HL-60/S4 treated with phorbol 12-myristate 13-acetate at 8.2 ng/mL for 4 days and 3 days (cell line): ENCODE results near the gene ASTN1.

Source experiments
- in situ Hi-C: fragments of 300-500 bp; cut with MboI; formaldehyde crosslinking; loops from 2 replicates; pipeline ENCODE4 v1.15.0; 2022; ENCODE audit warnings: low sequenced_read_pairs

Gene ASTN1

DNA sequence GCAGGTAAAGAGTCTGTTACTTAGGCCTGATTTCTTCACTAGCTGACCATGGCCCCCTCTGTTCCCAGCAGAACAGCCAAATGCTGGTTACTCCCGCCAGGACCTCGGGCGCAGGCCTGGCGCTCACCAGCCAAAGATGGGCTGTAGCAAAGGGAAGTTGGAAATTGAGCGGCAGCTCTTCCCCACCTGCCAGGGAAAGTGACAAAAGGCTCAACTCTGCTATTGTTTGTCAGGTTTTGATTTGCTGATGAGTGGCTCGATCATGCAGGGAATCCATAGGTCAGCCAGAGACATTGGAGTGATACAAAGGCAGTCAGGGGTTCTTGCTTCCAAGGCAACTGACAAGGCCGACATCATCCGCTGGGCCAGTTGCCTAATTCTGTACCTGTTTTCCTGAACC, 120.1 kb downstream of the ASTN1 start:
- in situ Hi-C loops, result no loop called here

DNA sequence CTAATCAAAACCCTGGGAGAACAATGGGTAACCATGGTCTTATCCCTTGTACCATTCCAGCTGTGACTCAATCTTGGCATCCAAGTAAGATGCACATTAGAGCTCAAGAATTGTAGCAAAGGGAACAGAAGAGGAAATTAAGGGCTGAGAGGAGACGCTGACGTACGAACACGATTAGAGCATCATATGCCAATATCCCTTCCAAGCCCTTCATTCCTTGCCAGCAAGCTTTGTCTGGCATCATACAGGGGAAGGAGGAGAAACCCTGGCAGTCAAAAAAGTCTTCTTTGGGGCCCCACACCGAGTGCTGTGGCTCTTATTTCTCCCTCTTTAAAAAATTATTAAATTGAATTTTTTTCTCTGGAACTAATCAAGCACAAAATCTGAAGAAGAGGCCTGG, 120.9 kb downstream of the ASTN1 start:
- in situ Hi-C loops, result no loop called here

DNA sequence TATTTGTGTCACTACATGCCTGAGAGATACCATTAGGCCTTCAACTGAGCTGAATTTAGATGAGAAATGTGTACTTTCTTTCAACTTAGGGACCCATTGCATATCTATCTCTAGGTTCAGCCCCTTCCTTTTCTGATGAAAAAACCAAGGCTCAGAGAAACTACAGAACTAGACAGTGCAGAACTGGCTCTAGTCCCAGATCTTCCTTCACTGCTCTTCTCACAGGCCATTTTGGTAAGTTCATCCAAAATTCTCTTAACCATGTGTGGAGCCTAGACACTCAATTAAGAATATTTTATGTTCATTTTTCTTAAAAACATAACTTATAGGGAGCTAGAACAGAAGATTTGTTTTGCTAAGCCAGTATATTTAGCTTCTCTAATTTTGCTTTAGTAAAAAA, 128.9 kb downstream of the ASTN1 start:
- in situ Hi-C loops, result no loop called here

DNA sequence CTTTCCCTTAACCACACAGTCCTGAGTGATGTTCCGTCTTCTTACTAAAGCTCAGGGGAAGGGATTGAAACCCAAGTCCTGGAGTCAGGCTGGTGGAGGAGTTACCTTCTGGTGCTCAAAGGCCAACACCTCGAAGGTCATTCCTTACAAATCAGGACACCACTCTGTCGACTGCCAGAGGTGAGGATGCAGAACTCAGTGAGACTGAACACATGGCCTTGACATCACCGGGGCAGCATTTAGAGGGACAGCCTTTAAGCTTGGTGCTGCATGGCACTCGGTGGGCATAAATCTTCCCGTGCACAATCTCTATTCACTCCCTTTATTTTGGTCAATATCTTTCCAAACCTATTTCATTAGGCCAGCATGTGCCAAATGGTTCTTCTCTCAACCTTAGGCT, 130.9 kb downstream of the ASTN1 start:
- in situ Hi-C loops, result no loop called here

DNA sequence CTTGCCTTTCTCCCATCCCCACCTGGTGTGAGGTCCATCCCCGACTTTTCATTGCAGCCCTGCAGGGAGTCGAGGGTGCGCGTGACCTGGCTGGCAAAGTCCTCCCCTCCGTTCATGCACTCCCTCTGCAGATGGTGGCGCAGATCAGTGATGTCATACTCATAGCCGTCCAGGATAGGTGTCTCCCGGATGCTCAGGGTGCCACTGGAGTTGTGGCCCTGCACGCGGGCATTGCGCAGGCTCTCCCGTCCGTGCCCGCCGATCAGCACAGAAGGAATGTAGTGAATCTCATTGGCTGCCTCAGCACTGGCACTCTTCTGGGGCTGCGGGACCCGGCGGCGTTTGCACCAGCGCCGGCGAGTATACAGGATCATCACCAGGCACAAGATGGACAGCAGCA, 132.1 kb downstream of the ASTN1 start:
- in situ Hi-C loops, result no loop called here

DNA sequence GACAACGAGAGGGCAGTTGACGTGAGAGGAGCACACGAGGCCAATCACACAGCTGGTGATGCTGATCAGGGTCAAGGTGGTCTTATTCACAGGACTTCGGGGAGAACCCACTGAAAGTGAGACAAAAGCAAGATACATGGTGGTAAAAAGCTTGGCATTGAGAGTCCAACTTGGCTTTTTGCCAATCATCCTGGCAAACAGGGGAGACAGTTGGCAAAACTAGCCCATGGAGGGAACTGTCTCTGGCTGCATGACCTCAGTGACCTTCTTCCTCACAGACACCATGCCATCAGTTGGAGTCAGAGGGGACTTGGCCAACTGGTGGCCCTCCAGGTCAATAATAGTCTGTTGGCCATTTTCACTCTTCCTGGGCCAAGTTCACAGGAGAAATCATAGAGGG, 139.9 kb downstream of the ASTN1 start:
- in situ Hi-C loops, result no loop called here

DNA sequence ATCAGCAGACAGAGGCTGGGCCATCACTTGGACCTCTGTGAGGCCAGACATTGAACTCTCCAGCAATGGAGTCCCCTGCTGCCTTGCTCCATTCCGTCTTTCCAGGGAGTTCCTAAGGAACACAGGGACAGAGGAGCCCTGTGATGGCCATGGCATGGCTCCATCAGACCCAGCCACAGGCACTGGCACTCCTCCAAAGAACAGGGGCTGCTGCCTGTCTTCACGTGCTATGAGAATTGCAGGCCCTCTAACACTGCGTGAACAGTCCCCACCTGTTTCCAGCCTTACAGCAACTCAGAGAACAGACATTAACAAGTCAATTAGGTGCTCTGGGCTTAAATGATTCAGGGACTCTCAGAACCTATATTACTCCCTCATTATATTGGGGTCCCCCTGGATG, 140.8 kb downstream of the ASTN1 start:
- in situ Hi-C loops, result no loop called here

DNA sequence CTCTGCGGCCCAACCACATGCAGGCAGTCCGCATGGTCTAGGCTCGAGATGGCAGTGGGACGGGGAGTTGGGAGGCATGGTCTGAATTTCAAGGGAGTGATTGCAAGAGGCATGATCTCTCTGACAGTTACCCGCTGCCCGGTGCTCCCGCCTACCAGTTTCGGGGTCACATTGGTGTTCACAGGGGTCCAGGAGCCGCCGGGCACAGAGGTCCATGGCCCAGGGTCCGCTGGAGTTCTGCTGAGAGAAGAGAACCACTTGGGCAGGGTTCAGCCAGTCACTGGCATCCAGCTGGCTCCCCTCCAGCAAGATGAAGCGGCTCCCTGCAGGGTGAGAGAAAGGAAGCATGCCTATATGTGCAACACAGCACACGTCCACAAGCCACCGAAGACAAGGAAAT, 141.3 kb downstream of the ASTN1 start:
- in situ Hi-C loops, result no loop called here

DNA sequence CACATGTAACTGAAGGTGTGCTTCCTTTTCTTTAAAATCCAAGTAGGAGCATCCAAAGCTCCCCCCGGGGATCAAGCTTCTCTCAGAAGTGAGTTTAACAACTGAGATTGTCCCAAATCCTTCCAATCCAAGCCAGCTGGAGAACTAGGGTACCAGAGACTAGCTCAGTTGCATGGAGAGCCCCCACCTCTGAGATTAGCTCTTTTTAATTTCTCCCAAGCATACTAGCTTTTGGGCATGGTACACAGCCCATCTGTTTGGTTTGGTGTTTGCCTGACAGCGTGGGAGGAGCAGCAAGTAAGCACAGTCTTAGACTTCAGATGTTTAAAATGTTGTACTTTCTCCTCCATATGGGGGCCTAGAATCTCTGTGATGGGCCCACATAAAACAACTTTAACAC, 142.8 kb downstream of the ASTN1 start:
- in situ Hi-C loops, result no loop called here

DNA sequence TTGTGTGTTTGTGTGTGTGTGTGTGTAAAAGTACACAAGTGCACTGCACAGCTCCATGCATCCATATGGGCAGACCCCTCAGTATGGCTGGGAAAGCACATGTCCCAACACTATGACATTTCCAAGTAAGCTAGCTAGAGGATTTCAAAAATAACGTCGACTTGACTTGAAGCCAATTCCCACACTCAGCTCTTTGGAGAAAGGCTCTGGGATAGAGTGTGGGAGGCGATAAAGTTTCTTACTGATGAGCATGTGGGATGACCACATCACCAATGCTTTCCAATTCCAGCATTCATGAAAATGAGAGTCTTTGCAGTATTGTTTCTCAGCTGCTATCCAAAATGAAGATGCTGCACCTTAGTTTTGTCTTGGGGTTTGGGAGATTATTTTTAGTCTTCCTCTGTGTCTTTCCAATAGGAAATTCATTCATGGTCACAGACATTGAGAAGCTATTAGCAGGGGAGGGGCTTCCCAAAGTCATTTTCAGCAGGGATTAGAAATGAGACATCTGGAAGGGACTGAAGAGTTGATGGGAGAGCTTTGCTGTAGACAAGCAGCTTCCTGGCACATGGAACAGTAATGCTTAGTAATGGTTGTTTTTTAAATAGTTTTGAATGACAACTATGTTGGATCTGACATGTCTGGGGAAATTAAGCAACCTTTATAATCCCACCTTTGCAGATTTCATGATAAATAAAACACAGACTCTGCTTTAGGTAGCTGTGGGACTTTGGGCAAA, 143.5 kb downstream of the ASTN1 start:
- in situ Hi-C loops, result no loop called here

DNA sequence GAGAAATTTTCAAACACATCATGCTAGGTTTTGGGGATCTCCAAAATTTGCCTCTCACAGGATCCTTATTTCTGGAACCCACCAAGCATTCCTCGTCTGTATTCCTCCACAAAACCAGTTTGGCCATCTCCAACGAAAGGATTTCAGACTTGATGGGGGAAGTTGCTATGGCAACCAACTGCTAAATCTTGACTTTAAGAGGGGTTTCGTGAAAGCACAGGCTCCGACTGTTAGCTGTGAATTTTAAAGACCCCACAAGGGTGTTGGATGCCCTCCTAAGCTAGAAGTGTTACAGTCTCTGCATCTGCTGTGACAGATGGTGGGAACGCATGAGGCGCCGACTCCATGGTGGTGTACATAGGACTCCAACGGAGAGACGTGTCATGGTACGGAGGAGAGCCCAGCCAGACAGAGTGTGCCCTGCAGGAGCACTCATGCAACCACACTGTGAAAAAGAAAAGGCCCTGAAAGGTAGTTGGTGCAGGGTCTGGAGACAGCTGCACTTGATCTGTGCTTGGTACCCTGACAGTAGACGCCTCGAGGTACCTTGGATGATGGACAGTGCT, 147.1 kb downstream of the ASTN1 start:
- in situ Hi-C loops, result no loop called here

DNA sequence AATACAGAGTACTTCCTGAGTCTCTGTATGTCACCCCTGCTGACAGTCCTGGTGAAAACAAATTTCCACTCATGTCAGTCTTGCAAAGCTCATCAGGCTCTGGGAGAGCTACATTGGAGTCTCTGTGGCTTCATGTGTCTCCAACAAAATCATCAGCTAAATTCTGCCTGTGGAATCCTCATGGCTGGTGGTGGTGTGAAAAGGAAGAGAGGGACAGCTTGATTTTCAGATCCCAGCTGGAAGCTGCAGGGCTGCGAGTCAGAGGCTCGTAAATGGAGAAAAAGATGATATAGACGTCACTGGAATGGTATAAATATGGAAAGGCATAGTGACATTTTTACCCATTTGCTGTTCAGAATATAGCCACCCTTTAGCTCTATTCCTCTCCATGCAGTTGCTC, 150.2 kb downstream of the ASTN1 start:
- in situ Hi-C loops, result no loop called here

DNA sequence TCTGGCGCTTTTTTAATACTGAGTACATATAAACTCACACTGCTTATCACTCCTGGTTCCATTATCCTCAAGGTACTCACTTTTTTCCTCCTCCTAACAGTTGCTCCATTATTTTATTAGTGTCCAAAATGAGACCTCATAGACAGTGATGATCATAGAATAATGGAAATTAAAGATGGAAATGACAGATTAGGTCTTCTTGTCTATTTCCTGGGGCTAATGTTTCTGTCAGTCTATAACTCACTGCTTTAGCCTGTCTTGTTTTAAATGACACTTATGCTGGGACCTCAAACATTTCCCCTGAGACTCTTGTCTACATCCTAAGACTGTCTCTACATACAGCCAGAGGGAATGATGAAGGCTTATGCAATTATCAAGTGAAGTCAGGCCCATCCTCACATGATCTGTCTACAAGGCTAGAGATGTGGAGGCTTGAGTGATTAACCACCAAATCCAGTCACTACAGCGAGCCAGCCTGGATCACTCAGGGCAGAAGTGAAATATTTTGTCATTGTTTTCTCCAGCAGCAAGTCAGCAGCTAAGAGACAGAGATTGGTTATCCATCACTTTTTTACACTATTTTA, 152.1 kb downstream of the ASTN1 start:
- in situ Hi-C loops, result no loop called here

DNA sequence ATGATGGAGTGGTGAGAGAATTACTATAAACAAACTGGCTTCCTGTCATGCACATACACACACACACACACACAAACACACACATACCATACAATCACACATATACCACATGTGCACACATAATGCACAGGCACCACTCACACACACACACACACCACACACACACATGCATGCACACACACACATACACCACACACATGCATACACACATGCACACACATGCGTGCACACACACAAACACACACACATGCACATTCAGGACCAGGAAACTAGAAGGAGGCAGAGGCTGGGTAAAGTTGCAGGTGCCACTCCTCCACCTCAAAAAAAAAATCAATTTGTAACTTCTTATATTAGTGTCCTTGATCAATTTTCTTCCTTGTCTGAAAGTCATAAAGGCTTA, 153.0 kb downstream of the ASTN1 start:
- in situ Hi-C loops, result no loop called here

DNA sequence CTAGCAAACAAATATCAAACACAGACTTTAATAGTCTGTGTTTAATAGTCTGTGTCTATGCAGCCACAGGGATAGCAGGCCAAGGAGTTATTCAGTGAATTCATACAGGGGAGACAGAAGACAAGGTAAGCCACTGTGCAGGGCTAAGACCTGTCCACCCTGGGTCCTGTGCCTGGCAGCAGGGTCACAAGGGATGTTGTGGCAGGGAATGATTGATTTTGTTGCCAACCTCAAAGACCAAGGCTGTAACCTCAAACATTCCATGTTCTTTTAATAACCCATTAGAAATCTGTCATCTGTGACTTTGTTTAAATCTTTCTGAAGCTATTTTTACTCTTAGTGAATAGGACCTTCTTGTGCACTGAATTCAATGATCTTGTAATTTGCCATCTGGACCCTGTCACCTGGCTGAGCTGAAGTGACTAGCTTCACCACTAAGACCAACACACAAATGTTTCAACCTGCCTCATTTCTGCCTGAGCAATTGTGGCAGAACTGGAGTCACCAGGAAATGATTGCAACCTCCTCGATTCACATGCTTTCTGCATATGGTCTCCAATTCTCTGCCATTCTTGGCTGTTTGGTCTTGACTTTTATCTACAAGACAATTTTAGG, 154.2 kb downstream of the ASTN1 start:
- in situ Hi-C loops, result no loop called here

DNA sequence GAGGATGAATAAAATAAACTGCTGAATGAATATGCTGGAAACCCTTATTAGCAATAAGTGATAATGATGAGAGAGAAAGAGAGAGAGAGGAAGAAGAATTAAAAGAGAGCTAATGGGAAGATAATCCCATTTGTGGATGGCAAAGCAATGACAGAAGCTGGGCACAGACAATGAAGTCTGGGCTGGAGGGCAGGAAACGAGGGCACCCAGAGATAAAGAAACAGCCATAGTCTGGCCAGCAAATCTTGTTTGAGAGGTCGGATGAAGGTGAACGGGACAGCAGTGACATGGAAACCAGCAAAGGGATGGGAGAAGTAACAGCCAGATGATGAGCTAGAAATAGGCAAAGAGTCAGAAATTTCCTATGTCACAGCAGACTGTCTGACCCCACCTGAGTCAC, 155.9 kb downstream of the ASTN1 start:
- in situ Hi-C loops, result no loop called here

DNA sequence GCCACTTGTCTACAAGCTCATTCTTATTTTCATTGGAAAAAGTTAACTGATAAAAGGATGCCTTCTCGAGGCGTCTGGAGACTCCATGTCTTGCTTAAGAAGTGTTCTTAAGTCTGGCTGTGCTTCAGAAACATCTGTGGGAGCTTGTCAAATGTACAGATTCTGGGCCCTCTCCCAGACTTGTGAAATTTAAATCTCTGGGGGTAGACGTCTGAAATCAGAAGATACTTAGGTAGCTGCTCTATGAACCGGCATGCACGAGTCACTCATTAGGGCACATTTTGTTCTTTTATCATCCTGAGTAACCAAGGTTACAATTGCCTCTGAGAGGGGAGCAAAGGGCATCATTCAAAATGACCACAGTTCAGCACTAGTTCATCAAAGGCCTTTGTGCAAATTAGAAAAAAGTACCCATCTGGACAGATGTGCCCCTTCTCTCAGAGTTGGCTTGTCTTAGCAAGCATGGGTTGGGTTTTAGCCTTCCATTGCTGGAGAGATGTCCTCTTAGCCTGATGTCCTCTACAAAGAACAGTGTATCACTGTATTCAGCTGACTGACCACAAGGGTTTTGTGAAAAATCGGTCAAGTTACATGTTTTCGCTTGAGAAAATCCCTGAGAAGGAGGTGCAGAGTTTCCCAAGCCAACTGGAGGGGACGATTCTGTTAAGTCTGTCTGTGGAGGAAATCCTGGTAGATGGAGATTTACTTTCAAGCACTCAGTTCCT, 156.9 kb downstream of the ASTN1 start:
- in situ Hi-C loops, result no loop called here

DNA sequence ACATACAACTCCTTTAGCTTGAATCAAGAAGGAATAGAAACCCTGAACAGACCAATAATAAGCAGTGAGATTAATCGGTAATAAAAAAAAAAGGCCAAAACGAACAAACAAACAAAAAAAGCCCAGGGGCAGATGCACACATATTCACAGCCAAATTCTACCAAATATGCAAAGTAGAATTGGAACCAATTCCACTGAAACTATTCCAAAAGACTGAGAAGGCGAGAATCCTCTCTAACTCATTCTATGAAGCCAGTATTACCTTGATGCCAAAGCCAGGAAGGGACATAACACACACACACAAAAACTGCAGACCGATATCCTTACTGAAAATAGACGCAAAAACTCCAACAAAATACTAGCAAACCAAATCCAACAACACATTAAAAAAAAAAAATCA, 161.6 kb downstream of the ASTN1 start:
- in situ Hi-C loops, result no loop called here

DNA sequence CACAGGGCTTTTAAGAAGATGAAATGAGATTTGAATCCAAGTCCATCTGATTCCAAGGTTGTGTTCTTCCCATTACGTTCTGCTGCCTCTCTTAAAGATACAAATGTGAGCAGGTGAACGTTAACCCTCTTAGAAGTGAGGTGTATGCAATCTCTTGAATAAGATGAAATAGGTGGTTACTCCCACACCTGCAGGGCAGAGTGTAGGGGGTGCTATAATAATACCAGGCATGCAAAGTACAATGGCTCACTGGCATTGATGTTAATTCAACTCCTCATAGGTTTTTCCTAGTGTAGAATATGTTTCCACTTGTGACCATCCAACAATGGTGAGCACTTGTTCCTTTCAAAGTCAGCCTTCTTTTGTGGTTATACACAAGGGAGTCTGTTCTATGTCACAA, 163.0 kb downstream of the ASTN1 start:
- in situ Hi-C loops, result no loop called here

DNA sequence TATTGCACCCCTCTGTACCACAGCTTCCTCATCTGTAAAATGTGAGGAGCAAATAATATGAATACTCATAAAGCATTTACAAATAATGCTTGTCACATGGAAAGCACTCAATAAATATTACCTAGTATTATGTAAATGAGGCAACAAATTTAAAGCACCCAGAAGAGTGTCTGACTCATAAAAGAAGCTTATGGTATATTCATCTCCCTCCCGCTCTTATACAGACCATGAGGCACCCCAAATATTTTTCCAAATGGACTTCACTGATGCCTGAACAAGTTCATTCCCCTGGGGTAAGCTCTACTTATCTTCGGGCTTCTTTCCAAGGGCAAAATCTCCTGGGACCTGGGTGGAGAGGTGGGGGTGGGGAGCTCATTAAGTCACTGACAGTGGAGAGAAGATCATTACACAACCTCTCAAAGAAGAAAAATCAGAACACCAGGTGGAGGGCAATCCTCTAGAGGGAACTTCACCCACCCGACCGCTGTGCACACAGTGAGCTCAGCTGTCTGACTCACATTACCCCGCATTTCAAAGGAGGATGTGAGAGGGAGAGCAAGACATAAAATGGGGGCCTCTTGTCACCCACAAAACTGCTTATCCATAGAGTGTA, 166.2 kb downstream of the ASTN1 start:
- in situ Hi-C loops, result no loop called here

DNA sequence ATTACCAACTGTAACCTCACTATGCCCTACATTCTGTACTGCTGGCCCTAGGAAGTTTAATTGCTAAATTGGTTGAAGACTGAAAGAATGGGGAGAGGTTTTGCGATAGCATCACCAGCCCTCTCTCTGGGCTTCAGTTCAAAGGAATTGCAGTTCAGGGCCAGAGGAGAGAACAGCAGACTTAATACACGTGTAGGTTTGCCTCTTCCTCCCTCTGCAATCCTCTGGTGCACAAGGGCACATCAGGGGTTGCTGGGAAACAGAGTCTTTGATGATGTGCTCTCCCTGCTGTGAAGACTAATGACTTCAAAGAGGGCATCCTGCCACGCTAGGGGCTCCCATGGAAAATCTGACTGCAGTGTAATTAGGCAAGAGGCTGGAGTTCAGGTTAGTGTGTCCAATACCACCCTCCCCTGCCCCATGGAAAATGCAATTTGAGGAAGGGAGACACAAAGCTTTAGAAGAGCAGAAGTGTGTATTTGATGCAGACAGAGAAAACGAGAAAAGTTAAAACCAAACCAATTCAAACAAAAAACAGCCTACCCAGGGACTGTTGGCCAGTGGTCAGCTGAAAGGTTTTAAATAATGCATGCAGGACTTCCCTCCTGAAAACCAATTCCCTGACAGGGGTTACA, 167.9 kb downstream of the ASTN1 start:
- in situ Hi-C loops, result no loop called here
